Mucosa of rectum (tissue), 2 donors: Measurements from ENCODE around the gene PPP2R1A.

Experiments used
- H3K27ac ChIP-seq, 2 donors: one replicate each; pipeline ENCODE4 v1.7.0; 2013; ENCODE audit warnings: inconsistent platforms in 2 of 2, low read depth in 2 of 2, low read length in 2 of 2
- H3K27me3 ChIP-seq, 2 donors: one replicate each; pipeline ENCODE4 v1.7.0; 2013; ENCODE audit warnings: low read length in 2 of 2; ENCODE audit not compliant: control insufficient read depth in 2 of 2, insufficient read depth in 2 of 2
- H3K36me3 ChIP-seq, 2 donors: one replicate each; pipeline ENCODE4 v1.7.0; 2013; ENCODE audit warnings: low read length in 2 of 2; ENCODE audit not compliant: control insufficient read depth in 2 of 2, insufficient read depth in 2 of 2
- H3K4me1 ChIP-seq, 2 donors: one replicate each; pipeline ENCODE4 v1.7.0; 2013; ENCODE audit warnings: low read length in 2 of 2, mild to moderate bottlenecking in 1 of 2; ENCODE audit not compliant: control insufficient read depth in 2 of 2, insufficient read depth in 2 of 2
- H3K4me3 ChIP-seq, 2 donors: one replicate each; pipeline ENCODE4 v1.7.0; 2013; ENCODE audit warnings: low read length in 2 of 2
- H3K9ac ChIP-seq, 2 donors: one replicate each; pipeline ENCODE4 v1.7.0; 2013; ENCODE audit warnings: low read length in 2 of 2, low read depth in 1 of 2, mild to moderate bottlenecking in 1 of 2
- H3K9me3 ChIP-seq, 2 donors: one replicate each; pipeline ENCODE4 v1.7.0; 2013; ENCODE audit warnings: low read length in 2 of 2; ENCODE audit not compliant: control insufficient read depth in 2 of 2
- donor health status: healthy.
- donor health status: Normal muscosa, but diverticular disease.

The PPP2R1A gene

DNA sequence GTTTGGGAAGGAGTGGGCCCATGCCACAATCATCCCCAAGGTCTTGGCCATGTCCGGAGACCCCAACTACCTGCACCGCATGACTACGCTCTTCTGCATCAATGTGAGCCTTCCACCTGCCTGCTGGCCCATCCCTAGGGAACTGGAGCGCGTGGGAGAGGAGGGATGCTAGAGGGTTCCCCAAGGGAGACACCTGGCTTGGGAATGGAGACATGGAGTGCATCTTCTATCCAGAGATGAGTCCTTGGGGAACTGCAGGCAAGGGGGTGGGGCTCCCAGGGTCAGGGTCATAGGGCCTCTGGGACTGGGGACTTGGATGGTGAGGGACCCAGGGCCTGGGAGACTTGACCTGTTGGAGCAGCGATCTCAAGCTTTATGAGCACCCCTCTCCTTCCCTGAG, 31.2 kb downstream of the PPP2R1A start:
- no peak overlapping the region for H3K4me3 ChIP-seq

DNA sequence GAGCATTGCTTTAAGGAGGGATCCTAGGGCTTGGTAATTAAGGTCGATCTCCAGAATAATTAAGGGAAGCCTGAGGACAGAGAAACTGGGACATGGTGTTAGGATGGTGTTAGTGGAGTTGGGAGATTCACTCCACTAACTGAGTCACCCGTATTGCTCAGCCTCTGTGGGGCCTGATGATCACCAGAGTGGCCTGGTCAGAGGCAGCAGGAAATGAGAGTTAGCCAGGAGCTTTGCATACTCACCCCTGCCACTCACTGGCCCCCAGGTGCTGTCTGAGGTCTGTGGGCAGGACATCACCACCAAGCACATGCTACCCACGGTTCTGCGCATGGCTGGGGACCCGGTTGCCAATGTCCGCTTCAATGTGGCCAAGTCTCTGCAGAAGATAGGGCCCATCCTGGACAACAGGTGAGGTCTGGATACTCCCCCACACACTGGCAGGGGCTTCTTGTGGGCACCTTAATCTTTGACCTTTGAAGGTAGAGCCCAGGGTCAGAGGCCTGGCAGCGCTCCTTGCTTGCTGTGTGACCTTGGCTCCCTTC, 32.1 kb downstream of the PPP2R1A start:
- Histone ChIP-seq H3K4me3 (no peak overlapping the region), H3K27me3 (no peaks in the 10 kb centered on the region), H3K27ac (no peak overlapping the region), H3K4me1 (no peaks in the 10 kb centered on the region), H3K9me3 (no peaks in the 10 kb centered on the region), H3K9ac (no peak overlapping the region), H3K36me3 (peaks cover 86 to 95% of the 10 kb centered on the region in 2 donors)

More for the DNA sequence above, 31.2 kb downstream of the PPP2R1A start:
- peaks cover 86 to 95% of the 10 kb centered on the region in 2 donors for H3K36me3 ChIP-seq
- H3K4me1 ChIP-seq, result no peaks in the 10 kb centered on the region
- H3K27ac ChIP-seq, result no peak overlapping the region
- no peaks in the 10 kb centered on the region for H3K9me3 ChIP-seq
- no peaks in the 10 kb centered on the region for H3K27me3 ChIP-seq
- no peak overlapping the region for H3K9ac ChIP-seq

- no peaks in the 10 kb centered on the region for H3K4me1 ChIP-seq
- no peaks in the 10 kb centered on the region for H3K9me3 ChIP-seq
- H3K27me3 ChIP-seq, result no peaks in the 10 kb centered on the region
- no peak overlapping the region for H3K9ac ChIP-seq
- peaks cover 82 to 94% of the 10 kb centered on the region in 2 donors for H3K36me3 ChIP-seq
- no peak overlapping the region for H3K4me3 ChIP-seq
- no peak overlapping the region for H3K27ac ChIP-seq
Observed at GRCh38 chr19:52224211-52224610, 34.4 kb downstream of the PPP2R1A start.

DNA sequence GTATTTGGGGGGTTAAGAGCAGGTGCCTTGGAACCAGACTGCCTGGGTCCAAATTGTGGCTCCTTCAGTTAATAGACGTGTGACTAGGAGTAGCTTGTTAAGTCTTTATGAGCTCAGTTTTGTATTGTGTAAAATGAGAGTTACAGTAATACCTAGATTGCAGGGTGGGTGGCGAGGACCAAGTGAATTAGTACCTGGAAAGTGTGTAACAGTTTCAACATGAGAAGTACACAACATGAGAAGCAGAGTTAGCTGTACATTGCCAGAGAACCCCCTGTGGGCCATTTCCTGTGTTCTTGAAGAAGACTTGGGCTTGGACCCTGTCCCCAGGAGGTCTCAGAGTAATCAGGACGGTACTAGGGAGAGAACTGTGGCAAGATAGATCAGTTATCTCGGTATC, 36.8 kb downstream of the PPP2R1A start:
- no peaks in the 10 kb centered on the region for H3K4me1 ChIP-seq
- no peak overlapping the region for H3K4me3 ChIP-seq
- H3K36me3 ChIP-seq, result peaks cover 59 to 70% of the 10 kb centered on the region in 2 donors
- H3K27me3 ChIP-seq, result no peaks in the 10 kb centered on the region
- no peak overlapping the region for H3K9ac ChIP-seq
- no peak overlapping the region for H3K27ac ChIP-seq
- H3K9me3 ChIP-seq, result no peaks in the 10 kb centered on the region

DNA sequence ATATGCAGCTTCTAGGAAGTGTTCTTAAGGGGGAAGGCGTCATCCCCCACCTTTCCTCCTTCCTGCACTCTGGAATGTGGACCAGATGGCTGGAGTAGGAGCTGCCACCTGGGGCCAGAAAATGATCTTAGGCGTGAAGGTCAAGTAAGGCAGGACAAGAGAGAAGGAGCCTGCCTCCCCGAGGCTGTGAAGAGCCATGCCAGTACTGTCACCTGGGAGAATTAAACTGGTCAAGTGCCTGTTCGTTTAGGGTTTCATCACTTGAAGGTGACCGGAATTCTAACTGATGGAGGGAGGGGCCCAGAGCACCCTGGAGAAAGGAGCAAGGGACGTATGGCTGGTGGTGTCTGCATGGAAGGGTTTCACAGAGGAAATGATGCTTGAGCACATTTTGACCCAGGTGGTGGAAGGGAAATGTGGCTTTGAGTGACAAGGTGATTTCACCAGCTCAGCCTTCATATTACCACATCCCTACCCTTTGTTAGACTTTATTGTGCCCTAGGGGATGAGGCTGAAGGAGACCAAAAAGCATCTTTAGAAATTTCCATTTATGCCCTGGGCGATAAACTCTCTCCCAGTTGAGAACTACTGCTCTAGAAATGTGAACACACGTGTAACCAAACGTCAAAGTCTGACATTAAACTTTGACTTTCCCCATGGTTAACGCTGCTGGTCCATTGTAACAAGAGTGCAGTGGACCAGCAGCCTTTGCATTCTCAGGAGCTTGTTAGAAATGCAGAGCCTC, 37.5 kb downstream of the PPP2R1A start:
- Histone ChIP-seq H3K27ac (no peak overlapping the region), H3K9me3 (no peaks in the 10 kb centered on the region), H3K36me3 (peaks cover 52 to 62% of the 10 kb centered on the region in 2 donors), H3K4me1 (no peaks in the 10 kb centered on the region), H3K27me3 (no peaks in the 10 kb centered on the region), H3K4me3 (no peak overlapping the region), H3K9ac (no peak overlapping the region)

DNA sequence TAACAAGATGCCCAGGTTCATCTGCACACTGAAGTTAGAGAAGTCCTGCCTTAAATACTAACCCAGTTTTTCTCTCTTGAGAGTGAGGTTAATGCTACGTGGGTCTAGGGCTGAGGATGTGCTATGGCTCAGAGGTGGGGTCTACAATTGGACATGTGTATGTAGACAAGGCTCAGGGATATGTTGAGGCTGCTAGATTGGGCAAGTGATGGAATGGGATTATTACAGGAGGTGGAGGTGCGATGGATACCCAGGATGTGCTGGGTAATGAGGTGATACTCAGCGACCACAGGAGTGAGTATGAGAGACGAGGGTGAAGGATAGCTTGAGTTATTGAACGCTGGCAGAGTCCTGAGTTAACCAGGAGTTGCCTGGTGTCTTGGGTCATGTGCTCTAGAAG, 38.1 kb downstream of the PPP2R1A start:
- Histone ChIP-seq H3K27me3 (no peaks in the 10 kb centered on the region), H3K9me3 (no peaks in the 10 kb centered on the region), H3K36me3 (peaks cover 46 to 56% of the 10 kb centered on the region in 2 donors), H3K9ac (no peak overlapping the region), H3K27ac (no peak overlapping the region), H3K4me3 (no peak overlapping the region), H3K4me1 (no peaks in the 10 kb centered on the region)

DNA sequence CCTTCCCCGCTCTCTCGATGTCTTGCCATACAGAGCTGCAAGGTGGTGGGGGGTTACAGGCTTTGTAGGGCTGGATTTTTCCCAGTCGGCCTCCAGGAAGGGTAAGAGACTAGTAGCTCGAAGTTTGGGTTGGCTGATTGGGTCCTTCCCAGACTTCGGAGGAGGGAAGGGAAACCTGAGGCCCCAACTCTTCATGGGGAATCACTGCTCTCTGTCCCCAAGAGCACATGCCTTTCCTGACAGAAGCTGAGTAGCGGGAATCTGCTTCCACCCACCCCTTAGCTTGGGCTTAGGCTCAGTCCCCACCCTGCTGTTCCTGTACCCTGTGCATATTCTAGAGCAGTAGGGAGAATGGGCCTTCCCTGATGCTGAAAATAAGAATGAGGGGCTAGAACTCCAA, 39.7 kb downstream of the PPP2R1A start:
- no peaks in the 10 kb centered on the region for H3K4me1 ChIP-seq
- no peaks in the 10 kb centered on the region for H3K9me3 ChIP-seq
- H3K36me3 ChIP-seq, result peaks cover 31 to 41% of the 10 kb centered on the region in 2 donors
- no peak overlapping the region for H3K9ac ChIP-seq
- H3K27ac ChIP-seq, result no peak overlapping the region
- H3K4me3 ChIP-seq, result no peak overlapping the region
- no peaks in the 10 kb centered on the region for H3K27me3 ChIP-seq

DNA sequence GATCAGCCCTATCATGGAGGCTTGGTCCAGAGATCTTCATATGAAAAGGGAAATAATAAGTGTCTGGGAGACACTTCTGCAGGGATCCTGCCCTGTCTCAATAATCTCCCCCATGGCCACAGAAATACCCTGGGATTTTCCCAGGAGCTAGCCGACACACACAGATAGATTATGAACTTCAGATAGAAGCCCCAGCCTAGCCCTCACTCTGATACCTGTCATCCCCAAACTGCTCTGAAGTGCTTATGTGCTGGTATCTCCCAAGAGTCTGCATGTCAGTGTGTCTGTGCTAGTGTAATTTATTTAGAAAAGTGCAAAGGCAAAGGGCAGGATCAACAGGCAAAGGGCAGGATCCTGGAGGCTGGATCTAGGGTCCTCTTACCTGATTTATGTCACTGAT, 40.8 kb downstream of the PPP2R1A start:
- Histone ChIP-seq H3K36me3 (peaks cover 24 to 32% of the 10 kb centered on the region in 2 donors), H3K9ac (no peak overlapping the region), H3K27ac (no peak overlapping the region), H3K4me1 (no peaks in the 10 kb centered on the region), H3K4me3 (no peak overlapping the region), H3K27me3 (no peaks in the 10 kb centered on the region), H3K9me3 (no peaks in the 10 kb centered on the region)

- Histone ChIP-seq H3K9ac (no peak overlapping the region), H3K4me1 (no peaks in the 10 kb centered on the region), H3K27ac (no peak overlapping the region), H3K9me3 (no peaks in the 10 kb centered on the region), H3K4me3 (no peak overlapping the region), H3K27me3 (no peaks in the 10 kb centered on the region), H3K36me3 (peaks cover 17 to 26% of the 10 kb centered on the region in 2 donors)
Observed at GRCh38 chr19:52231154-52231910, 41.5 kb downstream of the PPP2R1A start.

GRCh38 chr19:52234406-52234805, 44.6 kb downstream of the PPP2R1A start:
- Histone ChIP-seq H3K36me3 (no peaks in the 10 kb centered on the region), H3K4me3 (no peak overlapping the region), H3K9me3 (no peaks in the 10 kb centered on the region), H3K9ac (no peak overlapping the region), H3K4me1 (no peaks in the 10 kb centered on the region), H3K27ac (no peak overlapping the region), H3K27me3 (no peaks in the 10 kb centered on the region)
